Stimulated activated CD8-positive, alpha-beta memory T cell treated with anti-CD3 and anti-CD28 coated beads, Interleukin-2, amount 100 ng/mL, for 1 hour (primary cell): Measurements from ENCODE around the gene GCNT4.

Source experiments
- DNase-seq, 2 donors: peaks; one replicate each; pipeline ENCODE4 v3.0.0-alpha.2; 2020; ENCODE audit warnings: low read depth in 2 of 2

Gene GCNT4

DNA sequence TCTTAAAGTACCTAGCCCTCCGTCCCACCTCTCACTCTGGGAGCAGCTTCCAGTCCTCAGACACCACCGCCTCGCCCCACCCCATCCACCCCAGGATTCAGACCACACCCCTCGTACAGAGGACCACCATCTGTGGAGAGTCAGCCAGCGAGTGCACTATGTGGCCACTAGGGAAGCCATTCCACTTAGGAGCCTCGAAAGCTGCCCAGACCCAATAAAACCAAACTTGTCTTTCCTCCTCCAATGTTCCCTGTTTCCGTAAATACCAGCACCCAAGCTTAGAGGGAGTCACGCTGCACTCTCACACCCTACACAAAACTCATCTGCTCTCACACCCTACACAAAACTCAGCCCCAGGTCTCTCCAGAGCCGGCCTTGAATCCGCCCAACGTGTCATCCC, 1.9 kb downstream of the GCNT4 start:
- DNase-seq: no peak

DNA sequence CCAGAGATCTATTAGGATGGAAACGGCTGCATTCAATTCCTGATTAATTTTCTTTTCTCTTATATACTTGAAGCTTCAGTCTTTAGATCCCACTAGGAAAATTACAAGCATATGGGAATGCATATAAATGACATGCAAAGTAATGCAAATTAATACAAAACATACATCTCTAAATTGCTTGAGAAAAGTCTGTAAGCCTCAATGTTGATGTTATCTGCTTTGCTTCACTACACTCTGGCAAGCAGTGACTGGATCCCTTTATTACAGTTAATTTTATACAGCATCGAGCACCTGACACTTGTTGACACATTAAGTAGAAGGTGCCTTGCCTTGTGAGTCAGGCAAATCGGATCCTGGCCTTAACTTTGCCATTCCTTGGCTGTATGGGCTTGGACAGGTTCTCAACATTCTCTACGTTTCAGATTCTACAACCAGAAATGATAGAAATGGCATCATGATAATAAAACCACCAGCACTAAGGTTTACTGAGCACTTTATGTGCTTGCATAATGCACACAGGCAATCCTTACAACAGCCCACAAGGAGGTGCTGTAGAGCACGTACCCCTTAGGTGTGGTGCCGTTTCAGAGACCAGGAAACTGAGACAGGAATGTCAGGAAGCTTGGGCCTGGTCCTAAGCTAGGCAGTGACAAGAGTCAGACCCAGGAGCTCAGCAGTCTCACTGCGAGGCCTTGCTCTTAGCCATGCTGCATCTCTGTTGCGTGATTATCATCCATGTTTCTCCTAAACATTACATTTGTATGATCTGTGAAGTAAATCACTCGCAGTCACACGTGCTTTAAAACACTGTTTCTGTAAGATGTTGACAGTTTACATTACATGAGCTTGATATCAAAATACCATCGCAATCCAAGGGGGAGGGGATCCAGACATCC, 2.7 kb downstream of the GCNT4 start:
- peak in 1 of 2 donors; percentile 39 for DNase-seq

GRCh38 chr5:75048457-75048953, 3.9 kb downstream of the GCNT4 start:
- no peak for DNase-seq

- no peak for DNase-seq
Measured at GRCh38 chr5:75047356-75047755, 5.0 kb downstream of the GCNT4 start.

DNA sequence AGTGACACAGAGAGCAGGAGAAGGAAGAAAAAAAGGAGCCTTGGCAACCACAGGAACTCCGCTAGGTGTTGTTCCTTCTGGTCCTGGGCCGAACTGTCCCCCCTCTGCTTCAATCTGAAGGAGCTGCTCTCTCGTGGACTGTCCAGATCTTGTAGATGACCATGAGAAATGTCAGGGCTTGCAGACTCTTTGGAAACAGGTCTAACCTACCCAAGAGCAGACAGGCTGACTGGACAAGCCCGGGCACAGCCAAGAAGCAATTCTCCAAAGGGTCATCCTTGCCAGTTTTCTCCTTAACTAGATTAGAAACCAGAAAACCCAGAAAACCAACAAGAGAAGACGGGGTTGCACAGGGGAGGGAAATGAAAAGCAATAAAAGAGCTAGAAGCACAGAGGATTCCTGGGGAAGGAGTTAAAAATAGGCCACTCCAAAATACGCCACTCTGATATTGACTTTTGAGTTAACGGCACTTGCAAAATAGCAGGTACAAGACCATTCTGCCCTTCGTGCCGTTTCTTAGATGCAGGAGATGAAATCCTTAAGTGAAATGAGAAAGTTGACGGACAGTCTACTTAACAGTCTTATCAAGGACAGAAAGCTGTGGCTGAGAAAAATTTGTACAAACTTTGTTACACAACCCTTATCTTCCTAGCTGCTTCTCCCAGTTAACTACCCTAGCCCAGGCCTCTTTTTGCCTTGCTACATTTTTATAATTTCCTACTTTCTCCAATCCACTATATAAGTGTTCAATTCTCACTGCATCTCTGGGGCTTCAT, 5.8 kb downstream of the GCNT4 start:
- DNase-seq: no peak

- no peak for DNase-seq
Measured at GRCh38 chr5:75045071-75045470, 7.3 kb downstream of the GCNT4 start.

GRCh38 chr5:75044406-75044805, 8.0 kb downstream of the GCNT4 start:
- no peak for DNase-seq

DNA sequence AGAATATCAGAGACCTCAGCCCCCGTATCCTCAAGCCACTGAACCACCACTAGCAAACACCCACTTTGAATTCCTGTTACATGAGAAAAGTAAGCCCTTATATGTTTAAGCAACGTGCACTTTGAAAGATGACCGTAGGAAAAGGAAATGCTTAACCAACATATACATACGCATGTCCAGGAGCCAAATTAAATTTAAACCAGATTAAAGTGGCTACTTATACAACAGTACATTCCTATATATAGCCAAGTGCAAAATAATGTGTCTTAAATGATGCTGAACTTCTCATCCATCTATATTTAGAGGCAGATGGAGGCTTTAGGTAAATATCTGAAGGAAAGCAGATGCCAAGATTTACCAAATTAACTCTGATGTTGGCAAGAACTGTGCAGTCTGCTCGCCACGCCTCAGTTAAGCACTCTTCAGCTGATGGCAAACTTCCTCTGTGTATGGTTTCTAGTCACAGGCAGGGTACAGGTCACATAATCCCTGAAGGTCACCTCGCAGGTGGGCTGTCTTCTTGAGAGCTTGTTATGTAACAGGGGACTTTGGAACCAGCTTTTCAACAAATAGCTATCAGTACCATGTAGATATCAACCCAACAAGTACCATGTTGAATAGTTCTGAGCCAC, 8.6 kb downstream of the GCNT4 start:
- no peak for DNase-seq

DNA sequence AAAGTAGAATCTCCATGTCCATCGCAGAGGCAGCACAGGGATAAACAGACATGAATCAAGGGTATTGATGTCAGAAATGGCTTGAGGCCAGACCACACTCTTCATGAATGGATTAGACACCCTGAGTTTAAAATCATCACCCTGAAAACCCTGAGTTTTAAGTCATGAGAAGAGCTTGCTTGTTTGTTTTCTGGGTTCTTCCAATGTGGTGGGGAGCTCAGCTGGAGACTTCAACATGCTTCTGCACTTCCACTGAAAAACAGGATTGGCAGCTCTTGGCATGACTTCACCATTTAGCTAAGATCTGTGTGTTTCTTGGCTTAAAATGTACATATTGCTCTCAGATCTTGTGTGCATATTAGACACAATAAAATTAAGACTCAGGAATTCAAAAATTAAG, 9.8 kb downstream of the GCNT4 start:
- DNase-seq: no peak

DNA sequence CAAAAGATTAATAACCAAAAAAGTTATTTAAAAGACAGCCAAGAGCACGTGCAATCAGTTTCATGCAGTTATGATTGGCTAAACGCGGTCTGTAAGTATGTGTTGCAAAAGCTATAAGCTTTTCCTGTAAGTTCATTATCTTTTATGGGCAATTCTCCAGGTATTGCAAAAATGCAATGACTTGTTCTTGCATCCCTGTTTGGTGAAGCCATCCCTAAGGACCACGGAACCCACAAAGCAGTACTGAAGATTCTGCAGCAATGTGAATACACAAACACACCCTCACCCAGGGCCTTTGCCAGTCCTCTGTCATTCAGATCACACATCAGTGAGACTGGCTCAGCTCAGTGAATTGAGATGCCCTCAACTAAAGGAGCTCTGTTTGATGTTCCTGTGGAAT, 11.4 kb downstream of the GCNT4 start:
- DNase-seq: no peak

- DNase-seq: no peak
Measured at GRCh38 chr5:75037106-75037505, 15.3 kb downstream of the GCNT4 start.

GRCh38 chr5:75034137-75034739, 18.1 kb downstream of the GCNT4 start:
- no peak for DNase-seq

DNA sequence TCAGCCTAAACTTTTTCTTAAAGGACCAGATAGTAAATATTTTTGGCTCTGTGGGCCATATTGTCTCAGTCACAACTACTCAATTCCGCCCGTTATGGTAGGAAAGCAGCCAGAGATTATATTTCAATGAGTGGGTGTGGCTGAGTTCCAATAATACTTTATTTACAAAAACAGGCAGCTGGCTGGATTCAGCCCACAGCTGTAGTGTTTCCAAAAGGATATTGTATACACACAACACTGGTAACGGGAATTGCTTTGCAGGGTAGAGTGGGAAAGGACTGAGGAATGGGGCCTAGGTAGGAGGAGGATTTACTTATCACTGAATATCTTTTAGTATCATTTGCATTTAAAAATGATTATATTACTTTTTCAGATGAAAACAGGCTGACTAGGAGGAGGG, 21.0 kb downstream of the GCNT4 start:
- no peak for DNase-seq

GRCh38 chr5:75028090-75028489, 24.3 kb downstream of the GCNT4 start:
- DNase-seq: no peak

DNA sequence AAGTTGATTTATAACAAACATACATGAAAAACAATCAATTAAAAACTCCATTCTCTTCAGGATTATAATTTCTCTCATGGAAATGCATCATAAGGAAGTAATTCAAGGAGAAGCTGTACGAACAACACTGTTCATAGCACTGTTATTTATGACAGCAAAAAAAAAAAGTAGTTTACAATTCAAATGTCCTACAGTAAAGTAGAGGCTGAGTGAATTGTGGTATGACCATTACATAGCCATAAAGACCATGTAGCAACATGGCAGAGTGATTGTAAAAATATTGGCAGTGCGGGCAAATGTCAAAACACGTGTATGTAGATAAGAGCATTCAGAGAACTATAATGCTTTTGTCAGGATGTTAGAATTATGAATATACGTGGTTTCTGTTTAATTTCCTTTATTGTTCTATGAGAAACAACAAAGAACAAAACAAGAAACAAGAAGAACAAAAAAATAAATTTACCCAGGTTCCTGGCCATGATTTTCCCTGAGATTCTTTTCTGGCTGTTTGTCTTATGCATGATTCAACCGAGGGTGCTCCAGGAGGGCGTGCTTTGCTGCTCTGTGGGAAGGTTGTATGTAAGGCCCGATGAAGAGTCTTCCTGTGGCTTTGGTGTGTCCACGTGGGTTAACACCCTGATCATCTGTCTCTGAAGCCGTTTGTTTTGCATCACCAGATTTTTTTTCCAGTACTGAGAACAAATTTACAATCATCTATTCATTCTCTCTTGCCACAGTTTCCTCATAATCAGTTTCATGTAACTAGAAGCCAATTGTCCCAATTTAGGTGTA, 28.8 kb downstream of the GCNT4 start:
- peak in 1 of 2 donors; percentile 14 for DNase-seq

GRCh38 chr5:75021800-75022199, 30.6 kb downstream of the GCNT4 start:
- DNase-seq: no peak

- DNase-seq: no peak
Measured at GRCh38 chr5:75021219-75021618, 31.1 kb downstream of the GCNT4 start.

GRCh38 chr5:75020016-75020656, 32.2 kb downstream of the GCNT4 start:
- DNase-seq: no peak

DNA sequence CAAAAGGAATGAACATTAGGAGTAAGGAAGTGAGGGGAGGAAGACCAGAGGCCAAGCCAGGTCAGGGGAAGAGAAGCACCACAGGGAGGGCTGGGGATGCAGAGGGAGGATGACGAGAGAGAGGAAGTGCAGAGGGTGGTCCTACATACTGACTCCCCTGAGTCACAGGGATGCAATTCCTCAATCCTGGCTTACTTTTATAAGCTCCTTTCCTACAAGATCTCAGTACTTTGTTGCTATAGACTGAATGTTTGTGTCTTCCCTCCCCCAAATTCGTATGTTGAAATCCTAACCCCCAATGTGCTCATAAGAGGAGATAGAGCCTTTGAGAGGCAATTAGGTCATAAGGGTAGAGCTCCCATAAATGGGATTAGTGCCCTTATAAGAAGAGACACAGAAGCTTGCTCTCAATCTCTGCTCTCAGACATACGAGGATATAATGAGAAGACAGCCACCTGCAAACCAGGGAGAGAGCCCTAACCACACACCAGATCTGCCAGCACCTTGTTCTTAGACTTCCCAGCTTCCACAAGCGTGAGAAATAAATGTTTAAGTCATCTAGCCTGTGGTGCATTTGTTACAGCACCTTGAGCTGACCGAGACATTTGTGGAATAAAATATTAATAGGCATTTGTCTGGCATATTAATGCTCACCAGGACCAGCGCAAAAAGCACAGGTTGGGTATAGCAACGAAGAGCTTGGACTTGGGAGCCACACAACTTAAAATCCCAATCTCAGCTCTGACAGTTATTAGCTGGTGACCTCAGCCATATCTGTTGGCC, 33.4 kb downstream of the GCNT4 start:
- DNase-seq: no peak

GRCh38 chr5:75017971-75018370, 34.4 kb downstream of the GCNT4 start:
- no peak for DNase-seq
